Colonic mucosa (tissue), 4 donors: ENCODE results near the gene TSPAN12. TPM values are rescaled to one million over a fixed set of nuclear protein-coding genes. Genes with fewer than 3 reads are reported as not detected.

Source experiments
- DNase-seq: peaks from one replicate; pipeline ENCODE4 v3.0.0-alpha.2; 2020
- H3K27ac ChIP-seq: fragments of 200-600 bp; one replicate; pipeline ENCODE4 v1.8.0; 2021
- H3K27me3 ChIP-seq: fragments of 200-600 bp; one replicate; pipeline ENCODE4 v1.8.0; 2021
- H3K36me3 ChIP-seq: fragments of 200-600 bp; one replicate; pipeline ENCODE4 v1.8.0; 2021
- H3K4me1 ChIP-seq: fragments of 200-600 bp; one replicate; pipeline ENCODE4 v1.8.0; 2021; ENCODE audit warnings: mild to moderate bottlenecking
- H3K4me3 ChIP-seq: fragments of 200-600 bp; one replicate; pipeline ENCODE4 v1.8.0; 2021
- H3K9ac ChIP-seq, 2 donors: one replicate each; pipeline ENCODE4 v1.7.0; 2013; ENCODE audit warnings: control low read depth in 2 of 2, low read depth in 2 of 2, low read length in 2 of 2
- H3K9me3 ChIP-seq: fragments of 200-600 bp; one replicate; pipeline ENCODE4 v1.8.0; 2021
- intact Hi-C: fragments of 100-400 bp; cut with DNase I; formaldehyde crosslinking; loops from one replicate; pipeline ENCODE4 v1.14.1; 2022
- total RNA-seq, 2 donors: library from RNA; stranded (reverse); fragmentation: NEBNext Ultra II Directional in 1 of 2; extraction: Animal tissue kit (Norgen Biotek cat#: 25700) in 1 of 2; gene quantifications; one replicate each; pipeline ENCODE4 v1.2.1, GENCODE V29; 2021
- TF ChIP-seq, protein P1 (sequence below): fragments of 200-600 bp; IDR thresholded peaks from one replicate; pipeline ENCODE4 v1.8.0; 2022; ENCODE audit warnings: antibody characterized with exemption, mild to moderate bottlenecking
- donor health status: healthy.
- donor health status: DM: no; HTN: no; CAD: no.
- donor health status: DM: no; HTN: no; CAD: no.

TSPAN12 gene
- total RNA-seq, 2 donors from 2014 or later = 22.0 to 38.7 TPM

GRCh38 chr7:120865191-120865981, 7.4 kb upstream of the TSPAN12 start:
- Histone ChIP-seq H3K9ac (no peak overlapping the region), H3K4me1 (no peaks in the 10 kb centered on the region), H3K4me3 (no peak overlapping the region), H3K27me3 (no peaks in the 10 kb centered on the region), H3K27ac (no peak overlapping the region), H3K9me3 (no peaks in the 10 kb centered on the region), H3K36me3 (no peaks in the 10 kb centered on the region)
- intact Hi-C loops = no loop called here
- TF ChIP-seq, protein P1, sequence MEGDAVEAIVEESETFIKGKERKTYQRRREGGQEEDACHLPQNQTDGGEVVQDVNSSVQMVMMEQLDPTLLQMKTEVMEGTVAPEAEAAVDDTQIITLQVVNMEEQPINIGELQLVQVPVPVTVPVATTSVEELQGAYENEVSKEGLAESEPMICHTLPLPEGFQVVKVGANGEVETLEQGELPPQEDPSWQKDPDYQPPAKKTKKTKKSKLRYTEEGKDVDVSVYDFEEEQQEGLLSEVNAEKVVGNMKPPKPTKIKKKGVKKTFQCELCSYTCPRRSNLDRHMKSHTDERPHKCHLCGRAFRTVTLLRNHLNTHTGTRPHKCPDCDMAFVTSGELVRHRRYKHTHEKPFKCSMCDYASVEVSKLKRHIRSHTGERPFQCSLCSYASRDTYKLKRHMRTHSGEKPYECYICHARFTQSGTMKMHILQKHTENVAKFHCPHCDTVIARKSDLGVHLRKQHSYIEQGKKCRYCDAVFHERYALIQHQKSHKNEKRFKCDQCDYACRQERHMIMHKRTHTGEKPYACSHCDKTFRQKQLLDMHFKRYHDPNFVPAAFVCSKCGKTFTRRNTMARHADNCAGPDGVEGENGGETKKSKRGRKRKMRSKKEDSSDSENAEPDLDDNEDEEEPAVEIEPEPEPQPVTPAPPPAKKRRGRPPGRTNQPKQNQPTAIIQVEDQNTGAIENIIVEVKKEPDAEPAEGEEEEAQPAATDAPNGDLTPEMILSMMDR = no peak
- DNase-seq = no peak

- H3K9me3 ChIP-seq = no peaks in the 10 kb centered on the region
- H3K36me3 ChIP-seq = no peaks in the 10 kb centered on the region
- peaks cover 4% of the 10 kb centered on the region for H3K4me1 ChIP-seq
- no peak for DNase-seq
- TF ChIP-seq, protein P1 = no peak
- H3K4me3 ChIP-seq = no peak overlapping the region
- no peak overlapping the region for H3K9ac ChIP-seq
- H3K27me3 ChIP-seq = no peaks in the 10 kb centered on the region
- no peak overlapping the region for H3K27ac ChIP-seq
- intact Hi-C loops = no loop called here
These were observed 6.4 kb upstream of the TSPAN12 start for GRCh38 chr7:120864141-120864900.

- Histone ChIP-seq H3K36me3 (no peaks in the 10 kb centered on the region), H3K9ac (no peak overlapping the region), H3K4me1 (peaks cover 4% of the 10 kb centered on the region), H3K9me3 (no peaks in the 10 kb centered on the region), H3K27me3 (no peaks in the 10 kb centered on the region), H3K4me3 (no peak overlapping the region), H3K27ac (no peak overlapping the region)
- DNase-seq = no peak
- TF ChIP-seq, protein P1 = no peak
- intact Hi-C loops = no loop called here
These were observed 5.1 kb upstream of the TSPAN12 start for GRCh38 chr7:120862987-120863590.

DNA sequence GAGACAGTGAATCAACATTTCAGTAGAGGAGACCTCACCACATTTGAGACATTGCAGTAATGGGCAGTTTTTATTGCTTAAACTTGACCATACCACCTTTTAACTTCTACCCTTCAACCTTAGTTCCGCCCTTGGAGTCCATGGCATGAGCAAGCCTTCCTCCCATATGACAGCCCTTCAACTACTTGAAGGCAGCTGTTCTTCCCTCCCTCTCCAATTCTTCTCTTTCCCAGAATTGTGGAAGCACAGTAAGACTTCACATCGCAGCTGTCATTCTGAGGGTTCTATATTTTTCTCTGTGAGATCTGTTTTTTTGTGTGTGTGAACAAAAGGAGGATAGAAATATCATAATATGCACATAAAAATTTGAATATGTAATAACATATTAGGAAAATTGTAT, 2.2 kb upstream of the TSPAN12 start:
- DNase-seq = no peak
- intact Hi-C loops = no loop called here
- Histone ChIP-seq H3K27me3 (no peaks in the 10 kb centered on the region), H3K9ac (no peak overlapping the region), H3K4me3 (no peak overlapping the region), H3K36me3 (no peaks in the 10 kb centered on the region), H3K4me1 (peaks cover 4% of the 10 kb centered on the region), H3K9me3 (no peaks in the 10 kb centered on the region), H3K27ac (peak overlapping the region; percentile 88)
- TF ChIP-seq, protein P1 = no peak

GRCh38 chr7:120859459-120859858, 1.5 kb upstream of the TSPAN12 start:
- Histone ChIP-seq H3K4me3 (no peak overlapping the region), H3K27me3 (no peaks in the 10 kb centered on the region), H3K9me3 (no peaks in the 10 kb centered on the region), H3K9ac (no peak overlapping the region), H3K27ac (peak overlapping the region; percentile 88), H3K4me1 (peaks cover 4% of the 10 kb centered on the region), H3K36me3 (no peaks in the 10 kb centered on the region)
- intact Hi-C loops = loop anchor here (5.0 kb wide), 1 partner anchor 52 kb away; no protein-coding TSS in a partner anchor
- TF ChIP-seq, protein P1 = no peak
- no peak for DNase-seq
